ENCODE measurements around the gene PPFIA1. TPM values are rescaled to one million over a fixed set of nuclear protein-coding genes. Genes with fewer than 3 reads are reported as not detected.

PPFIA1 gene
- total and polyA plus RNA-seq, 10 of the 15 experiments (the other 5 are each of a cell fraction or from before 2014, with no cell fraction given) = 5.2 to 26.2 (median 15.8) TPM

GRCh38 chr11:70429724-70430521 lies 159.4 kb downstream of the PPFIA1 start:
- Histone ChIP-seq H3K9ac (ENCODE audit: control insufficient read depth, insufficient read depth, low read length) (no peak overlapping the region), H3K9me3 (replicated peaks; ENCODE audit: control insufficient read depth, insufficient read depth, low read length) (no peaks in the 10 kb centered on the region; the same call in 2 of the 3 replicates), H3K27ac (ENCODE audit: control insufficient read depth, insufficient read depth) (no peak overlapping the region), H3K4me1 (ENCODE audit: control insufficient read depth, insufficient read depth, low read length) (peaks cover 8% of the 10 kb centered on the region), H3K4me2 (ENCODE audit: control insufficient read depth, insufficient read depth) (no peak overlapping the region), H4K20me1 (ENCODE audit: control insufficient read depth, insufficient read depth) (no peaks in the 10 kb centered on the region), H2AFZ (ENCODE audit: control insufficient read depth, low read depth, low read length) (no peak overlapping the region), H3K27me3 (replicated peaks in 1 of 2; ENCODE audit: control insufficient read depth in 2 of 2, insufficient read depth in 2 of 2, low read length in 1 of 2) (no peaks in the 10 kb centered on the region; a peak in 1 of 4 replicates), H3K79me2 (ENCODE audit: control insufficient read depth, insufficient read depth, low read length) (no peaks in the 10 kb centered on the region), H3K4me3 (no peak overlapping the region), H3K36me3 (ENCODE audit: control insufficient read depth in 2 of 2, insufficient read depth in 2 of 2, low read length in 1 of 2) (no peaks in the 10 kb centered on the region)
- no TSS peak for BruUV-seq (replicated peaks)
- in situ Hi-C loops (cut with MboI) = no loop called here
- 40% methylated on average over 11 of the region's 11 CpGs for WGBS (ENCODE audit: insufficient coverage, insufficient replicate concordance, low lambda C conversion rate, missing lambda C conversion rate)
- ChIA-PET POLR2A (no interaction called here), CTCF (no interaction called here), SMC1A (ENCODE audit: uncharacterized antibody, unreplicated experiment) (no interaction called here), RAD21 (ENCODE audit: unreplicated experiment) (no interaction called here)
- ATAC-seq (no peak), FAIRE-seq (no peak), DNase-seq (ENCODE audit: low read depth, low spot score) (no peak)
- TF ChIP-seq ATF7 (IDR thresholded peaks at IDR 0.05; ENCODE audit: low read depth) (no peak), SMARCA5 (IDR thresholded peaks at IDR 0.05) (no peak), POLR2AphosphoS5 (IDR thresholded peaks at IDR 0.05; ENCODE audit: low read length) (no peak), SMC3 (IDR thresholded peaks at IDR 0.05; ENCODE audit: borderline replicate concordance, low read length) (no peak), RELB (IDR thresholded peaks at IDR 0.05; ENCODE audit: low read depth) (no peak), CBFB (IDR thresholded peaks at IDR 0.05; ENCODE audit: low read depth) (no peak), SRF (IDR thresholded peaks at IDR 0.05; ENCODE audit: low read depth in 2 of 2, low read length in 2 of 2) (no peak), SIX5 (IDR thresholded peaks at IDR 0.05; ENCODE audit: low read depth, low read length, severe bottlenecking) (no peak), BHLHE40 (IDR thresholded peaks at IDR 0.05; ENCODE audit: borderline replicate concordance in 1 of 2, low read depth in 2 of 2, low read length in 1 of 2) (no peak), ZNF207 (IDR thresholded peaks at IDR 0.05; ENCODE audit: borderline replicate concordance) (no peak), FOS (IDR thresholded peaks at IDR 0.05; ENCODE audit: borderline replicate concordance, extremely low read depth, insufficient read length) (no peak), SUPT20H (IDR thresholded peaks at IDR 0.05; ENCODE audit: borderline replicate concordance, control insufficient read depth, low read depth, low read length) (no peak)
- TF ChIP-seq, protein P1, sequence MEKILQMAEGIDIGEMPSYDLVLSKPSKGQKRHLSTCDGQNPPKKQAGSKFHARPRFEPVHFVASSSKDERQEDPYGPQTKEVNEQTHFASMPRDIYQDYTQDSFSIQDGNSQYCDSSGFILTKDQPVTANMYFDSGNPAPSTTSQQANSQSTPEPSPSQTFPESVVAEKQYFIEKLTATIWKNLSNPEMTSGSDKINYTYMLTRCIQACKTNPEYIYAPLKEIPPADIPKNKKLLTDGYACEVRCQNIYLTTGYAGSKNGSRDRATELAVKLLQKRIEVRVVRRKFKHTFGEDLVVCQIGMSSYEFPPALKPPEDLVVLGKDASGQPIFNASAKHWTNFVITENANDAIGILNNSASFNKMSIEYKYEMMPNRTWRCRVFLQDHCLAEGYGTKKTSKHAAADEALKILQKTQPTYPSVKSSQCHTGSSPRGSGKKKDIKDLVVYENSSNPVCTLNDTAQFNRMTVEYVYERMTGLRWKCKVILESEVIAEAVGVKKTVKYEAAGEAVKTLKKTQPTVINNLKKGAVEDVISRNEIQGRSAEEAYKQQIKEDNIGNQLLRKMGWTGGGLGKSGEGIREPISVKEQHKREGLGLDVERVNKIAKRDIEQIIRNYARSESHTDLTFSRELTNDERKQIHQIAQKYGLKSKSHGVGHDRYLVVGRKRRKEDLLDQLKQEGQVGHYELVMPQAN (conservative IDR thresholded peaks at IDR 0.05) = no peak
- TF ChIP-seq, protein P2, sequence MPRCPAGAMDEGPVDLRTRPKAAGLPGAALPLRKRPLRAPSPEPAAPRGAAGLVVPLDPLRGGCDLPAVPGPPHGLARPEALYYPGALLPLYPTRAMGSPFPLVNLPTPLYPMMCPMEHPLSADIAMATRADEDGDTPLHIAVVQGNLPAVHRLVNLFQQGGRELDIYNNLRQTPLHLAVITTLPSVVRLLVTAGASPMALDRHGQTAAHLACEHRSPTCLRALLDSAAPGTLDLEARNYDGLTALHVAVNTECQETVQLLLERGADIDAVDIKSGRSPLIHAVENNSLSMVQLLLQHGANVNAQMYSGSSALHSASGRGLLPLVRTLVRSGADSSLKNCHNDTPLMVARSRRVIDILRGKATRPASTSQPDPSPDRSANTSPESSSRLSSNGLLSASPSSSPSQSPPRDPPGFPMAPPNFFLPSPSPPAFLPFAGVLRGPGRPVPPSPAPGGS (IDR thresholded peaks at IDR 0.05; ENCODE audit: borderline replicate concordance, insufficient read depth, low read depth, low read length, poor library complexity, severe bottlenecking) = no peak
- intact Hi-C loops (cut with micrococcal nuclease; ENCODE audit: unreplicated experiment) = no loop called here

Measured in GM12878 (cell line).